GM12874 (cell line): ENCODE results near the gene AADAC.

Source experiments
- TF ChIP-seq, protein P1 (sequence below): IDR thresholded peaks from 2 replicates; pipeline ENCODE4 v1.5.1; 2011; ENCODE audit warnings: low read depth, mild to moderate bottlenecking, control low read depth, low read length, moderate library complexity; ENCODE audit not compliant: insufficient read depth

Gene AADAC

DNA sequence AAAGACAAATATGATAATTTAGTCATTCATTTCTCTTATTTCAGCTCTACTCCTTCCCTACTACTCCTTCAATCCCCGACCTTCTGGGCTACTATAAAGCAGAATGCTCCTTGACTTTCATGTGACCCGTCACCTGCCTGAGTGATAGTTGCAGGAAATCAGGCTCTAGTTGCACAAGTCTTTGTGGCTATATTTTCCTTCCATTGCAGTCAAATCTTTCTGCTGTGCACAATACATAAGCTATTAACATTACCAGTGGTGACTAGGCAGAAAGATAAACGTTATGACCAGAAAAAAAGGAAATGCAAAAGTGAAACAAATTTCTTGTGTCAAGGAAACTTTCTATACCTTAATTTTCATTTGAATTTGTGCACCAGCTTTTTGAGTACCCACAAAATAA is 61.8 kb downstream of the AADAC start:
- TF ChIP-seq, protein P1, sequence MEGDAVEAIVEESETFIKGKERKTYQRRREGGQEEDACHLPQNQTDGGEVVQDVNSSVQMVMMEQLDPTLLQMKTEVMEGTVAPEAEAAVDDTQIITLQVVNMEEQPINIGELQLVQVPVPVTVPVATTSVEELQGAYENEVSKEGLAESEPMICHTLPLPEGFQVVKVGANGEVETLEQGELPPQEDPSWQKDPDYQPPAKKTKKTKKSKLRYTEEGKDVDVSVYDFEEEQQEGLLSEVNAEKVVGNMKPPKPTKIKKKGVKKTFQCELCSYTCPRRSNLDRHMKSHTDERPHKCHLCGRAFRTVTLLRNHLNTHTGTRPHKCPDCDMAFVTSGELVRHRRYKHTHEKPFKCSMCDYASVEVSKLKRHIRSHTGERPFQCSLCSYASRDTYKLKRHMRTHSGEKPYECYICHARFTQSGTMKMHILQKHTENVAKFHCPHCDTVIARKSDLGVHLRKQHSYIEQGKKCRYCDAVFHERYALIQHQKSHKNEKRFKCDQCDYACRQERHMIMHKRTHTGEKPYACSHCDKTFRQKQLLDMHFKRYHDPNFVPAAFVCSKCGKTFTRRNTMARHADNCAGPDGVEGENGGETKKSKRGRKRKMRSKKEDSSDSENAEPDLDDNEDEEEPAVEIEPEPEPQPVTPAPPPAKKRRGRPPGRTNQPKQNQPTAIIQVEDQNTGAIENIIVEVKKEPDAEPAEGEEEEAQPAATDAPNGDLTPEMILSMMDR = no peak

DNA sequence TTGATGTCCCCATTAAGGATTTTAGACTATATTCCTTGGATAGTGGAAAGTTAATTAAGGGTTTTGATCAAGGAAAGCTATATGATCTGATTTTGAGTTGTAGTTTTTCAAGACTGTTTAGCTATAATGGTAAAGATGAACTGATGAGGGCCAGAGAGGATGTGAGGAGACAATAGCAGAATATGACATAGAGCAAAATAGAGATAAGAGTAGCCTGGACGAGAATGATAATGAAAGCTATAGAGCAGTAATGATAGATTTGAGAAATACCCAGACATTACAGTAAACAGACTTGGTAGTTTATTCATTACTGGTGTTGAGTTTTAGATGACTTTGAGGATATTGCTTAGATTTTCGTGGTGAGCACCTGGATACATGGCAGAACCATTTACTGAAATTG is 63.4 kb downstream of the AADAC start:
- TF ChIP-seq, protein P1 = no peak
